Gastroesophageal sphincter (tissue), 4 donors: ENCODE results near the gene AK1. TPM values are rescaled to one million over a fixed set of nuclear protein-coding genes. Genes with fewer than 3 reads are reported as not detected.

Experiments
- ATAC-seq: fragments of 150-250 bp; one replicate; pipeline ENCODE4 v1.9.1; 2016; ENCODE audit warnings: mild to moderate bottlenecking, moderate library complexity
- H3K27ac ChIP-seq, 4 donors: fragments of 200-600 bp; sonication (generic) in 3 of 4; 1 replicate in 3 of 4; 2 replicates in 1 of 4; pipeline ENCODE4 v1.5.1; 2016 to 2019
- H3K27me3 ChIP-seq: fragments of 200-600 bp; sonication (generic); one replicate; pipeline ENCODE4 v1.5.1; 2019
- H3K36me3 ChIP-seq, 2 donors: fragments of 200-600 bp; sonication (generic); one replicate each; pipeline ENCODE4 v1.5.1; 2019; ENCODE audit warnings: control low read depth in 1 of 2
- H3K4me1 ChIP-seq, 3 donors: fragments of 200-600 bp; sonication (generic); 1 replicate in 2 of 3; 2 replicates in 1 of 3; pipeline ENCODE4 v1.5.1; 2016 to 2019; ENCODE audit warnings: control low read depth in 2 of 3
- H3K4me3 ChIP-seq, 2 donors: fragments of 200-600 bp; sonication (generic); one replicate each; pipeline ENCODE4 v1.5.1; 2019; ENCODE audit warnings: mild to moderate bottlenecking in 1 of 2, moderate library complexity in 1 of 2
- H3K9me3 ChIP-seq, 3 donors: fragments of 200-600 bp; sonication (generic); one replicate each; pipeline ENCODE4 v1.5.1; 2017 to 2019; ENCODE audit warnings: control low read depth in 2 of 3
- CTCF ChIP-seq, 4 experiments: fragments of 200-600 bp in 2 of 4; fragments of 450-650 bp in 2 of 4; sonication (generic) in 1 of 4; IDR thresholded peaks; one replicate each; pipeline ENCODE4 v1.5.1; 2017 to 2019; ENCODE audit warnings: antibody characterized with exemption in 4 of 4, mild to moderate bottlenecking in 2 of 4, moderate library complexity in 2 of 4
- EP300 ChIP-seq: sonication (generic); formaldehyde crosslinking; IDR thresholded peaks from one replicate; pipeline ENCODE4 v1.6.1; 2017; ENCODE audit warnings: antibody characterized with exemption, mild to moderate bottlenecking
- POLR2A ChIP-seq, 2 donors: fragments of 450-650 bp; IDR thresholded peaks; one replicate each; pipeline ENCODE4 v1.6.1; 2017; ENCODE audit warnings: antibody characterized with exemption in 2 of 2, mild to moderate bottlenecking in 2 of 2, moderate library complexity in 1 of 2
- POLR2AphosphoS5 ChIP-seq: sonication (generic); formaldehyde crosslinking; IDR thresholded peaks from one replicate; pipeline ENCODE4 v1.6.1; 2017; ENCODE audit warnings: antibody characterized with exemption
- WGBS, 2 donors: methylation state at CpG; one replicate each; pipeline ENCODE4 v1.1.5; 2018; ENCODE audit warnings: low coverage in 1 of 2; 5-methylcytosine and 5-hydroxymethylcytosine counted together
- total RNA-seq, 4 donors: library from RNA; depleted of rRNA; stranded (reverse); fragments of >200 nt; gene quantifications; one replicate each; pipeline ENCODE4 v1.1.0, GENCODE V29; 2016

Gene AK1
- total RNA-seq, 4 donors from 2014 or later, result 46.7 to 73.9 (median 49.7) TPM

GRCh38 chr9:127897193-127897692 lies 19.8 kb upstream of the AK1 start:
- Histone ChIP-seq H3K9me3 (peaks cover 0 to 13% (median 0%) of the 10 kb centered on the region in 3 donors), H3K36me3 (peaks cover 0 to 44% of the 10 kb centered on the region in 2 donors), H3K27ac (peak overlapping the region; percentile 68 to 98 (median 96)), H3K27me3 (no peaks in the 10 kb centered on the region), H3K4me3 (peak overlapping the region; percentile 8 to 99), H3K4me1 (peaks cover 0 to 53% (median 19%) of the 10 kb centered on the region in 3 donors)
- no peak for TF ChIP-seq CTCF (IDR thresholded peaks at IDR 0.05)
- no peak for TF ChIP-seq EP300
- TF ChIP-seq POLR2A (IDR thresholded peaks at IDR 0.05), result peak; percentile 18 to 37
- TF ChIP-seq POLR2AphosphoS5, result peak; percentile 48
- peak; percentile 84 for ATAC-seq
- no CpG with 5 or more reads among the region's 19 CpGs for WGBS, 2 donors

GRCh38 chr9:127896395-127897192 lies 19.1 kb upstream of the AK1 start:
- peaks cover 0 to 50% of the 10 kb centered on the region in 2 donors for H3K36me3 ChIP-seq
- WGBS, 2 donors, result 60% methylated on average over 5 of the region's 16 CpGs; no CpG with 5 or more reads in 1 of the 2 donors
- H3K27ac ChIP-seq, result peak overlapping the region; percentile 37 to 98 (median 96)
- peak; percentile 0 for ATAC-seq
- H3K4me1 ChIP-seq, result peaks cover 0 to 53% (median 19%) of the 10 kb centered on the region in 3 donors
- no peaks in the 10 kb centered on the region for H3K27me3 ChIP-seq
- TF ChIP-seq POLR2A (IDR thresholded peaks at IDR 0.05) (peak in 1 of 2 donors; percentile 9), POLR2AphosphoS5 (no peak), CTCF (IDR thresholded peaks at IDR 0.05) (no peak), EP300 (no peak)
- H3K9me3 ChIP-seq, result peaks cover 0 to 13% (median 0%) of the 10 kb centered on the region in 3 donors
- peak overlapping the region; percentile 8 to 99 for H3K4me3 ChIP-seq

DNA sequence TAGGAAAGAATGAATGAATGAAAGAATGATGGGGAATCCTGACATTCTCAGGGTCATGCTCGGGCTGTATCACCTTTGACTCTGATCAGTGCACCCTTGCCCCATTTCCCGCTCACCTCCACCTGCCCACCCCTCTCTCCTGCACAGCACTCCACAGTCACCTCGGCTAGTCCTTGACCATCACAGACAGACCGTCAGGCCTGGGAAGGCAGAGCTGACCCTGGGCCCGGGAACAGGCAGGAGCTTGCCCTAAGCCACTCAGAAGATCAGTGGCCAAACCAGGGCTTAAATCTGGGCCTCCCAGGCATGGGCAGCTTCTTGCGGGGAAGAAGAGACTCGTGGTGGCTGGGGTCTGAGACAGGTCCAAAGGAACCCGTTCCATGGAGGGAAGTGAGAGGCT lies 18.3 kb upstream of the AK1 start:
- no peak overlapping the region for H3K4me3 ChIP-seq
- 70 to 83% methylated on average over 1 to 2 of the region's 8 CpGs for WGBS, 2 donors
- H3K27ac ChIP-seq, result peak overlapping the region in 2 of 4 donors; percentile 94 to 97
- peaks cover 0 to 47% (median 19%) of the 10 kb centered on the region in 3 donors for H3K4me1 ChIP-seq
- no peak for TF ChIP-seq CTCF (IDR thresholded peaks at IDR 0.05)
- TF ChIP-seq EP300, result no peak
- no peak for TF ChIP-seq POLR2A (IDR thresholded peaks at IDR 0.05)
- no peak for TF ChIP-seq POLR2AphosphoS5
- peaks cover 0 to 58% of the 10 kb centered on the region in 2 donors for H3K36me3 ChIP-seq
- H3K9me3 ChIP-seq, result peaks cover 0 to 13% (median 0%) of the 10 kb centered on the region in 3 donors
- no peaks in the 10 kb centered on the region for H3K27me3 ChIP-seq
- no peak for ATAC-seq

- H3K9me3 ChIP-seq, result peaks cover 0 to 13% (median 0%) of the 10 kb centered on the region in 3 donors
- H3K4me1 ChIP-seq, result peaks cover 0 to 30% (median 10%) of the 10 kb centered on the region in 3 donors
- no peak overlapping the region for H3K27ac ChIP-seq
- ATAC-seq, result no peak
- H3K27me3 ChIP-seq, result no peaks in the 10 kb centered on the region
- TF ChIP-seq POLR2A (IDR thresholded peaks at IDR 0.05), result no peak
- TF ChIP-seq CTCF (IDR thresholded peaks at IDR 0.05), result no peak
- TF ChIP-seq EP300, result no peak
- no peak for TF ChIP-seq POLR2AphosphoS5
- 92 to 100% methylated on average over 3 to 4 of the region's 4 CpGs for WGBS, 2 donors
- H3K4me3 ChIP-seq, result no peak overlapping the region
- peaks cover 0 to 82% of the 10 kb centered on the region in 2 donors for H3K36me3 ChIP-seq
These were observed 15.9 kb upstream of the AK1 start for GRCh38 chr9:127893392-127893791.
